ENCODE measurements around the gene RASGRF1.

Gene RASGRF1

GRCh38 chr15:79129235-79129634, 38.7 kb upstream of the RASGRF1 start:
- TF ChIP-seq BHLHE40 (IDR thresholded peaks at IDR 0.05; ENCODE audit: borderline replicate concordance) = no peak
- TF ChIP-seq L3MBTL2 (conservative IDR thresholded peaks at IDR 0.05) = no peak
- no peak for TF ChIP-seq FOXA1 (IDR thresholded peaks at IDR 0.05)
- TF ChIP-seq PKNOX1 (IDR thresholded peaks at IDR 0.05) = no peak
- no peak for TF ChIP-seq ARNT (IDR thresholded peaks at IDR 0.05)
- TF ChIP-seq TARDBP (IDR thresholded peaks at IDR 0.05) = no peak
- no peak for TF ChIP-seq ELF4 (IDR thresholded peaks at IDR 0.05)
- no peak for TF ChIP-seq HDGF (IDR thresholded peaks at IDR 0.05; ENCODE audit: borderline replicate concordance)
- no peak for TF ChIP-seq FOXK2 (IDR thresholded peaks at IDR 0.05)
- TF ChIP-seq FOXM1 (IDR thresholded peaks at IDR 0.05; ENCODE audit: borderline replicate concordance) = no peak
- TF ChIP-seq ZNF384 (IDR thresholded peaks at IDR 0.05) = no peak
- TF ChIP-seq CTBP1 (IDR thresholded peaks at IDR 0.05; ENCODE audit: borderline replicate concordance) = no peak
- no peak for TF ChIP-seq SP1 (IDR thresholded peaks at IDR 0.05)
- no peak for TF ChIP-seq SUZ12 (IDR thresholded peaks at IDR 0.05)
- TF ChIP-seq LEF1 (IDR thresholded peaks at IDR 0.05; ENCODE audit: borderline replicate concordance) = no peak
- TF ChIP-seq NFRKB (IDR thresholded peaks at IDR 0.05) = no peak
- ChIA-PET POLR2A (no interaction called here), CTCF (interaction anchor here (0.6 kb wide), 2 partner anchors 40 to 55 kb away, joined by 3 to 4 read pairs; no protein-coding TSS in a partner anchor)
- DNase-seq (ENCODE audit: extremely low spot score) = no peak

DNA sequence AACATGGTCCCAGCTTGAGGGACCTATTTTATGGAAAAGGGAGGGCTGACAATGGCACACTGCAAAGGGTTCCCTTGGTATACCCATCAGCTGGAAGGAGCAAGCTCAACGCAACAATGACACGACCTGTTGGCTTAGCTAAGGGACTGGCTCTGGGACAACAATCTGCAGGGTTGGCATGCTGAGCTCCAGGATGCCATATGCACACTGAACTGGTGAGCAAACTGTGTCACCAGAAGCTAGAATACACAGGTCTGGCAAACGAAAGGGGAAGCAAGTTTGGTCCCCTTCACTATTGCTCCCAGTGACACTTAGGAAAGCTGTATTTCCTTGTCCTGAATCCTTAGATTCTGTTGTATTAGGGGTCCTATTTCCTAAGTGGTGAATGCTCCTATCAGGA, 38.0 kb upstream of the RASGRF1 start:
- DNase-seq (ENCODE audit: extremely low spot score) = no peak
- POLR2A ChIA-PET = no interaction called here
- CTCF ChIA-PET = interaction anchor here (0.6 kb wide), 1 partner anchor 41 kb away, joined by 4 read pairs; no protein-coding TSS in a partner anchor
- TF ChIP-seq HDGF (IDR thresholded peaks at IDR 0.05; ENCODE audit: borderline replicate concordance) = no peak
- TF ChIP-seq NFRKB (IDR thresholded peaks at IDR 0.05) = no peak
- TF ChIP-seq FOXK2 (IDR thresholded peaks at IDR 0.05) = no peak
- no peak for TF ChIP-seq L3MBTL2 (conservative IDR thresholded peaks at IDR 0.05)
- TF ChIP-seq SUZ12 (IDR thresholded peaks at IDR 0.05) = no peak
- no peak for TF ChIP-seq BHLHE40 (IDR thresholded peaks at IDR 0.05; ENCODE audit: borderline replicate concordance)
- TF ChIP-seq SP1 (IDR thresholded peaks at IDR 0.05) = no peak
- TF ChIP-seq CTBP1 (IDR thresholded peaks at IDR 0.05; ENCODE audit: borderline replicate concordance) = no peak
- no peak for TF ChIP-seq ARNT (IDR thresholded peaks at IDR 0.05)

DNA sequence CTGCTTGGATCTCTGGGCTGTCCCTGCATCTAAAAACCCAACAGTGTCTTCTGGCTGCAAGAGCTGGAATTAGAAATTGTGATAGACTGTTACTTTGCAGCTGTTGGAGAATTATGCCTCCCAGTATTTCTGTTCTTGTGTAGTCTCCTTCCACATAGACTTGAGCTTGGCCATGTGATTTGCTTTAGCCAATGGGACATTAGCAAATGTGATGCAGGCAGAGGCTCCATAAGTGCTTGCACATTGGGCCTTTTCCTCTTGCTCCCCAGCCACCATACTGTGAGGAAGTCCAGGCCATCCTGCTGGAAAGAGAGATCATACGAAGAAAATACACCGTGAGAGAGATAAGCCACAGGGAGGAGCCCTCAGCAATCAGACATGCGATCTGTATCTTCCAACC, 33.8 kb upstream of the RASGRF1 start:
- TF ChIP-seq ARNT (IDR thresholded peaks at IDR 0.05) (no peak), SUZ12 (IDR thresholded peaks at IDR 0.05) (no peak), FOXK2 (IDR thresholded peaks at IDR 0.05) (no peak), PKNOX1 (IDR thresholded peaks at IDR 0.05) (no peak), BHLHE40 (IDR thresholded peaks at IDR 0.05; ENCODE audit: borderline replicate concordance) (no peak), SP1 (IDR thresholded peaks at IDR 0.05) (no peak), HDGF (IDR thresholded peaks at IDR 0.05; ENCODE audit: borderline replicate concordance) (no peak), FOXA1 (IDR thresholded peaks at IDR 0.05) (no peak), LEF1 (IDR thresholded peaks at IDR 0.05; ENCODE audit: borderline replicate concordance) (no peak), ZNF384 (IDR thresholded peaks at IDR 0.05) (no peak)
- CTCF ChIA-PET = no interaction called here
- DNase-seq (ENCODE audit: extremely low spot score) = no peak

GRCh38 chr15:79122991-79123390, 32.4 kb upstream of the RASGRF1 start:
- TF ChIP-seq L3MBTL2 (conservative IDR thresholded peaks at IDR 0.05) (no peak), ELF4 (IDR thresholded peaks at IDR 0.05) (no peak), ZNF384 (IDR thresholded peaks at IDR 0.05) (no peak), FOXA1 (IDR thresholded peaks at IDR 0.05) (no peak), CTBP1 (IDR thresholded peaks at IDR 0.05; ENCODE audit: borderline replicate concordance) (no peak), HDGF (IDR thresholded peaks at IDR 0.05; ENCODE audit: borderline replicate concordance) (no peak), FOXM1 (IDR thresholded peaks at IDR 0.05; ENCODE audit: borderline replicate concordance) (no peak), SP1 (IDR thresholded peaks at IDR 0.05) (no peak), BHLHE40 (IDR thresholded peaks at IDR 0.05; ENCODE audit: borderline replicate concordance) (no peak), PKNOX1 (IDR thresholded peaks at IDR 0.05) (no peak), SUZ12 (IDR thresholded peaks at IDR 0.05) (no peak)
- ChIA-PET POLR2A (no interaction called here), CTCF (no interaction called here)
- no peak for DNase-seq (ENCODE audit: extremely low spot score)

More for the DNA sequence above, 33.8 kb upstream of the RASGRF1 start:
- POLR2A ChIA-PET = no interaction called here

DNA sequence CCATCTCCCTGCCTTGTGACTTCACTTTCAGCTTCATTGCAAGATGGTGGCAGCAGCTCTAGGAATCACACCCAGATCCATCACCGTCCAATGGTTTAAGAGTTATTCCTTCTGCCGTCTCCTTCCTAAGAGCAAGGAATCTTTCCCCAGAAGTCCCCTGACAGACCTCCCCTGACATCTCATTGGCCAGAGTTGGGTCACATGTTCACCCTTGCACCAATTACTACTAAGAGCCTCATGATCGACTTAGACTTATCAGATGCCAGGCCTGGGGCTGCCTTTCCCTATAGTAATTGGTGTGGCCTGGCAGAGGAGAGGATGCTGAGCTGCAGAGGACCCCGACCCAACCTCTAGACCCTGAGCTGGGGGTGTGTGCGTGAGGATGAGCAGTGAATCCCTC, 31.8 kb upstream of the RASGRF1 start:
- DNase-seq (ENCODE audit: extremely low spot score) = no peak
- TF ChIP-seq FOXA1 (IDR thresholded peaks at IDR 0.05) = no peak
- no peak for TF ChIP-seq PKNOX1 (IDR thresholded peaks at IDR 0.05)
- TF ChIP-seq BHLHE40 (IDR thresholded peaks at IDR 0.05; ENCODE audit: borderline replicate concordance) = no peak
- no peak for TF ChIP-seq ZNF384 (IDR thresholded peaks at IDR 0.05)
- no peak for TF ChIP-seq HDGF (IDR thresholded peaks at IDR 0.05; ENCODE audit: borderline replicate concordance)
- TF ChIP-seq L3MBTL2 (conservative IDR thresholded peaks at IDR 0.05) = no peak
- TF ChIP-seq CTBP1 (IDR thresholded peaks at IDR 0.05; ENCODE audit: borderline replicate concordance) = no peak
- TF ChIP-seq TARDBP (IDR thresholded peaks at IDR 0.05) = no peak
- no peak for TF ChIP-seq SP1 (IDR thresholded peaks at IDR 0.05)
- no peak for TF ChIP-seq NFRKB (IDR thresholded peaks at IDR 0.05)
- TF ChIP-seq LEF1 (IDR thresholded peaks at IDR 0.05; ENCODE audit: borderline replicate concordance) = no peak
- no peak for TF ChIP-seq FOXK2 (IDR thresholded peaks at IDR 0.05)
- no peak for TF ChIP-seq ELF4 (IDR thresholded peaks at IDR 0.05)
- TF ChIP-seq ARNT (IDR thresholded peaks at IDR 0.05) = no peak
- TF ChIP-seq FOXM1 (IDR thresholded peaks at IDR 0.05; ENCODE audit: borderline replicate concordance) = no peak
- no peak for TF ChIP-seq SUZ12 (IDR thresholded peaks at IDR 0.05)
- ChIA-PET POLR2A (no interaction called here), CTCF (no interaction called here)
